ENCODE measurements around the gene NUBP1. TPM values are rescaled to one million over a fixed set of nuclear protein-coding genes. Genes with fewer than 3 reads are reported as not detected.
"Not testable (repeated sequence)": the region's sequence is repeated elsewhere in the genome, so short reads cannot be mapped to it uniquely, and the experiment has no call there.

NUBP1 gene
- total RNA-seq, 1 experiment from 2014 or later, result 21.6 TPM

GRCh38 chr16:10751291-10751697, 7.7 kb downstream of the NUBP1 start:
- DNase-seq (ENCODE audit: low spot score), result no peak

- no peak for DNase-seq (ENCODE audit: low spot score)
These were observed 9.3 kb downstream of the NUBP1 start for GRCh38 chr16:10752843-10753523.

- no peak for DNase-seq (ENCODE audit: low spot score)
These were observed 10.0 kb downstream of the NUBP1 start for GRCh38 chr16:10753670-10754069.

GRCh38 chr16:10754941-10755340, 11.3 kb downstream of the NUBP1 start:
- no peak for DNase-seq (ENCODE audit: low spot score)

GRCh38 chr16:10756574-10756973, 12.9 kb downstream of the NUBP1 start:
- DNase-seq (ENCODE audit: low spot score), result no peak

GRCh38 chr16:10760858-10761257, 17.2 kb downstream of the NUBP1 start:
- no peak for DNase-seq (ENCODE audit: low spot score)

GRCh38 chr16:10761373-10761772, 17.7 kb downstream of the NUBP1 start:
- DNase-seq (ENCODE audit: low spot score), result no peak

GRCh38 chr16:10762336-10763016, 18.8 kb downstream of the NUBP1 start:
- DNase-seq (ENCODE audit: low spot score), result no peak

GRCh38 chr16:10763456-10763855, 19.8 kb downstream of the NUBP1 start:
- DNase-seq (ENCODE audit: low spot score), result no peak

- DNase-seq (ENCODE audit: low spot score), result no peak
These were observed 22.1 kb downstream of the NUBP1 start for GRCh38 chr16:10765772-10766171.

GRCh38 chr16:10767127-10767526, 23.5 kb downstream of the NUBP1 start:
- DNase-seq (ENCODE audit: low spot score), result no peak

- DNase-seq (ENCODE audit: low spot score), result no peak
These were observed 25.7 kb downstream of the NUBP1 start for GRCh38 chr16:10769381-10769780.

- no peak for DNase-seq (ENCODE audit: low spot score)
These were observed 27.3 kb downstream of the NUBP1 start for GRCh38 chr16:10770907-10771306.

GRCh38 chr16:10776280-10776679, 32.6 kb downstream of the NUBP1 start:
- DNase-seq (ENCODE audit: low spot score), result no peak

GRCh38 chr16:10776923-10777322, 33.3 kb downstream of the NUBP1 start:
- DNase-seq (ENCODE audit: low spot score), result not testable (repeated sequence)

GRCh38 chr16:10777356-10777755, 33.7 kb downstream of the NUBP1 start:
- DNase-seq (ENCODE audit: low spot score), result no peak

- DNase-seq (ENCODE audit: low spot score), result not testable (repeated sequence)
These were observed 36.3 kb downstream of the NUBP1 start for GRCh38 chr16:10779908-10780307.

- no peak for DNase-seq (ENCODE audit: low spot score)
These were observed 37.0 kb downstream of the NUBP1 start for GRCh38 chr16:10780628-10781027.

- no peak for DNase-seq (ENCODE audit: low spot score)
These were observed 39.0 kb downstream of the NUBP1 start for GRCh38 chr16:10782628-10783027.

- DNase-seq (ENCODE audit: low spot score), result no peak
These were observed 43.7 kb downstream of the NUBP1 start for GRCh38 chr16:10787304-10787703.

GRCh38 chr16:10788630-10789029, 45.0 kb downstream of the NUBP1 start:
- DNase-seq (ENCODE audit: low spot score), result not testable (repeated sequence)

GRCh38 chr16:10791048-10791447, 47.4 kb downstream of the NUBP1 start:
- no peak for DNase-seq (ENCODE audit: low spot score)

- DNase-seq (ENCODE audit: low spot score), result no peak
These were observed 56.1 kb downstream of the NUBP1 start for GRCh38 chr16:10799736-10800135.
